Ureter (tissue), 1 donor: ENCODE results near the gene CDC42BPG. TPM values are rescaled to one million over a fixed set of nuclear protein-coding genes. Genes with fewer than 3 reads are reported as not detected.
"Not testable (repeated sequence)": the region's sequence is repeated elsewhere in the genome, so short reads cannot be mapped to it uniquely, and the experiment has no call there.

Source experiments
- DNase-seq: peaks from one replicate; pipeline ENCODE4 v3.0.0-alpha.2; 2020; ENCODE audit warnings: low spot score
- total RNA-seq: library from RNA; stranded (reverse); gene quantifications from one replicate; pipeline ENCODE4 v1.2.4, GENCODE V29; 2023
- donor health status: DM: yes; HTN: yes; CAD: no.

Gene CDC42BPG
- total RNA-seq, 1 donor from 2014 or later: 28.5 TPM

DNA sequence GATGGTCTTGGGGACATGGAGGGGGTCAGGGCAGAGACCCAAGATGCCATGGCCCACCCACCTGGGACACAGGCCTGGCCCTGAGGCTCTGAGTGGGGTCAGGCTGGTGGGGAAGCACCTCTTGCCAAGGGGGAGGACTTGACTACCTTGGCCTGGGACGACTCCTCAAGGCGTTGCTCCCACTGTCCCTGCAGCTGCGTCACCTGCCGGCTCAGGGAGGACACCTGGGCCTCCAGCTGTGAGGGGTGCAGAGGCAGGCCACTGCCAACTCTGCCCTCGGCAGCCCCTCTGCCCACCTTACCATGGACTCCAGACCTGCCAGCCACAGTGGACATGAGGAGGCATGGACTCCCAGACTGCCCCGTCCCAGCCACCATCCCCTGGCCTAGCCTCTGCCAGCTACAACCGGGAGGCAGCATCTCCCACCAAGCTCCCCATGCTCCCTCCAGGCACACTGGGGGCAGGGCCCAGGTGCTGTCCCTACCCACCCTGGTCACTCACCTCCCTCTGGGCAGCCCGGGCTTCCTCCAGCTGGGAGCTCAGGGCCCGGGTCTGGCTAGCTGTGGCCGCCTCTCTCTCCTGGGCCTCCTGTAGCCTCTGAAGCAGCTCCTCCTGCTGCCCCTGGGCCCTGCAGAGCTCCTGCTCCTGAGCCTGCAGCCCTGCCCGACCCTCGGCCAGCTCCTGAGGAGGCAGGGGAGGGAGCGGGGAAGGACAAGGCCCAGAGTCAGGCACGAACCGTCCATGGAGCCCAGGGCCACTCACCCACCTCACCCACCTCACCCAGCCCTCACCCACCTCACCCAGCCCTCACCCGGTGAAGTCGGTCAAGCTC, 8.6 kb downstream of the CDC42BPG start:
- DNase-seq: no peak

DNA sequence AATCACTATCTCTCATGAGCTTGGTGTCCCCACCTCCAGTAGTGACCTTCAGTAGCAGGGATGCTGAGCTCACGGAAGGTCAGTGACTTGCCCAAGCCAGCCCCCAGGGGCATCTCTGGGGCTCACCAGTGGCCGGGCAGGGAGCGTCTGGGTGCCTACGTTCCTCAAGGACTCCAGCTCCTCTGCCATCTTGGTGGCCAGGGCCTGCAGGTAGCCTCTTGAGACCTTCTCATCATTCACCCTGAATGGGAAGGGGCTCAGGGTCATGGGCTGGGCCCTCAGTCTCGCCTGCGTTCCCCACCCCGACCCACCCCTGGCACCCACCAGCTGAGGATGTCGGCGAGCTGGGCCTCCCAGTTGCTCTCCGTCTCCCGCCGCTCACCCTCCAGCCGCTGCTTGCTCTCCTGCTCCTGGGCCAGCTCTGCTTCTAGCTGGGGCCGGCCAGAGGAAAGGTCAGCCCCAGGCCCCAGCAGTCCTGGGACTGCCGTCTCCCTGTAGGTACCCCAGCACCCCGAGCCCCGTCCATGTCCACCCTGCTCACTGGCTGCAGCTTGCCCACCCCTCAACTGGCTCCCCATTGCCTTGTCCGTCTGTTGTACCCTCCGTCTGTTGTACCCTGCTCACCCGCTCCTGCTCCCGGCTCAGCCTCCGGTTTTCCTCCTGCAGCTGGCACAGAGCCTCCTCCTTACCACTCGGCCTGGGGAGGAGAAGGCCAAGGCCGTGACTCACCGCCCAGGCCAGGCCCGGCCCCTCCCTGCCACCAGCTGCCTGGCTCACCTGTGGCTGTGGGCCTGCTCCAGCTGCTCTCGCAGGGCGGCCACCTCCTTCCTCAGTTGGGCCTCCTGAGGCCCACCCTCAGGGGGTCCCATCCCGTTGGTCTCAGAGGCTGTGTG, 9.5 kb downstream of the CDC42BPG start:
- DNase-seq: no peak

DNA sequence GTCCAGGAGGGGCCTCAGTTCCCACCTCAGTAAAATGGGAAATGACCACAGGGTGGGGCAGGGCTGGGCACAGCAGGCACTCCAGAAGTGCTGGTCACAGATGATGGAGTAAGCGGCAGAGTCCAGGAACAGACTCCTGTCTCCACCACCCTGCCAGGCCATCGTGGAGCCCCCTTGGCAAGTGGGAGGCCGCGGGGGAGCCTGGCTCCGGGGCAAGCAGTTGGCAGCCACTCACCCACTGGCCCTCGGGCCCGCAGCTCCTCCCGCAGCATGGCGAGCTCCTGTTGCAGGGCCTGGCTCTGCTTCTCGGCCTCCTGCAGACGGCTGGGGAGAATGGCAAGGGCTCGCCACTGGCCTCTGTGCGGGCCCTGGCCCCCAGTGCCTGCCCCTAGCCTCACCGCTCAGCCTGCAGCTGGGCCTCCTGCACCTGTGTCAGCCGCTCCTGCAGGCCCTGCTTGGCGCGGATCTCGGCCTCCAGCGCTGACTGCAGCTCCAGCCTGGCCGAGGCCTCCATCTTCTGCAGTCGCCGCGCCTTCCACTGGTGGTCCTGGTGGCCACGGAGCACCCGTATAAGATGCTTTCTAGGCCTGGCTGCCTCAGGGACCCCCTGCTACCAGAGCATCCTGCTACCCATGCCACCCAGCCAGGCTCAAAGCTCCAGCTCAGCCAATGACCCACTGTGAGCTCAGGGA, 10.3 kb downstream of the CDC42BPG start:
- no peak for DNase-seq

DNA sequence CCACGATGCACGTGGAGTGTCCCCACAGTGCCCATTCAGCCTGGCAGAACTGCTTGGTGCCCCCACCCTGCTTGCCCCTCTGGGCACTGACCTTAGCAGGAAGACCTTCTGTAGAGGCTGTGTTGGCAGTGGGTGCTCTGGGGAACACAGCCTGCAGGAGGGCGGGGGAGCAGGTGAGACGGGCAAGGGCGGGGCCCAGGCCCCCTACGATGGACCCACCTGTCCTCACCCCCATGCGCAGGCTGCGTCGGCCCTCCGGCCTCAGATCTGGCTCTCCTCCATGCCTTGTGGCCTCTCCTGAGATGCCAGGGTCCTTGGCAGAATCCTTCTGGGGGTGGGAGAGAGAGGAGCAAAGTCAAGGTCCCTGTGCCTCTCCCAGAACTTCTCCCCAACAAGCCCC, 10.9 kb downstream of the CDC42BPG start:
- DNase-seq: no peak

DNA sequence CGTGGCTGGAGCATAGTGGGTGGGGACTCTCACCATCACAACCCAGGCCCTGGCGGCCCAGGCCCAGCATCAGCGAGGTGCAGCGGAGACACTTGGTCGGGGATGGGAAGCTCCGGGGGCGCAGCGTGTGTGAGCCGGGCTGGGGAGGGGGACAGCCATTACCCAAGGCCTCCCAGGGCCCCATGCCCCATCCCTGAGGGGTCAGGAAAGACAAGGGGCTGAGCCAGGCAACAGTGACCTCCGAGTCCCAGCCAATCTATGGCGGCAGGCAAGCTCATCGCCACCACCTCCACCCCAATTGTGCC, 11.3 kb downstream of the CDC42BPG start:
- DNase-seq: no peak

DNA sequence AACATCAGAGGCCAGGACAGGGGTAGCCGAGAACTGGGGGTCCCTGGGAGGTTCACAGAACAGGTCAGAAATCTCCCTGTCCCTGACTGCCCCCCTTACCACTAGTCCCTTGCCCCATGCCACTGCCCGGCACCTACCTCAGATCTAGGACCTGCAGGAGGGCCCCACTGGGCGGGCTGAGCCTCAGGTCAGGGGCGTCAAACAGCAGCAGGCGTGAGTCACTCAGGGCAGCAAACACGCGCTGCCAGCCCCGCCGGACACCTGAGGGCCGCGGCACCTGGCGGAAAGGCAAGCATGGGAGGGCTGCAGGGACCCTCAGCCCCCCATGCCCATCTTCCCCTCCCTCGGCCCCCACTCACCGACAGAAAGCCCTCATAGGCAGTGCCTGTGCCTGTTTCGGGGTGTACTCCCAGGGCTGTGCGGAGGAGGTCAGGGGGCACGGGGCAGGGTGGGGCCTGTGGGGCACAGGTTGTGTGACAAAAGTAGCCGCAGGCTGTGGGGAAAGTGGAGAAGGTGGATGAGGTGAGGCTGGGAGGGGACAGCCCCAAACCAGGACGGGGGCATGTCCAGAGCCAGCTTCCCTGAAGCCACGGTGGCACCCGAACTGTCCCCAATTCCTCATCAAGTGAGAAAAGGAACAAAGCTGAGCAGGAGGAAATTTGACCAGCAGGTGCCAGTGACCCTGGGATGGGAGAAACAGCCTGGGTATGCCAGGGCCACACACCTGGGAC, 11.8 kb downstream of the CDC42BPG start:
- DNase-seq: no peak

DNA sequence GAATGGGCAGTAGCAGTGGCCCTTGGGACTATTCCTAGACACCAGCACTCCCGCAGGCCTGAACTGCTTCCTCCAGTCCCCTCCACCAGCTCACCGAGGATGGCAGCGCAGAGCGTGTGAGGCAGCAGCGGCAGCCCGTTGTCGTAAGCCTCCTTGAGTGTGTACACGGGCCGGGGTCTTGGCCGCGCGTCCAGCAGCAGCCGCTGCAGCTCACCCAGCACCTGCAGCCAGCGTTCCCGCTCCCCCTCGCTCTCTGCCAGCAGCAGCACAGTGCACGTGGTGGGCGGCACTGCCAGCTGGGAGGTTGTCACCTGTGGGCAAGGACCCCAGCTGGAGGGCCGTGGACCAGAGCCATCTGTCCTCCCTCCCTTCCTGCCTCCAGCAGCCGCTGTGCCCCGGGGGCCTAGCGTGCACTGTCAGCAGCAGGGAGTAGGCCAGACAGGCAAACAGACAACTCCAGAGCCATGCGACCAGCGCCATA, 13.0 kb downstream of the CDC42BPG start:
- no peak for DNase-seq

DNA sequence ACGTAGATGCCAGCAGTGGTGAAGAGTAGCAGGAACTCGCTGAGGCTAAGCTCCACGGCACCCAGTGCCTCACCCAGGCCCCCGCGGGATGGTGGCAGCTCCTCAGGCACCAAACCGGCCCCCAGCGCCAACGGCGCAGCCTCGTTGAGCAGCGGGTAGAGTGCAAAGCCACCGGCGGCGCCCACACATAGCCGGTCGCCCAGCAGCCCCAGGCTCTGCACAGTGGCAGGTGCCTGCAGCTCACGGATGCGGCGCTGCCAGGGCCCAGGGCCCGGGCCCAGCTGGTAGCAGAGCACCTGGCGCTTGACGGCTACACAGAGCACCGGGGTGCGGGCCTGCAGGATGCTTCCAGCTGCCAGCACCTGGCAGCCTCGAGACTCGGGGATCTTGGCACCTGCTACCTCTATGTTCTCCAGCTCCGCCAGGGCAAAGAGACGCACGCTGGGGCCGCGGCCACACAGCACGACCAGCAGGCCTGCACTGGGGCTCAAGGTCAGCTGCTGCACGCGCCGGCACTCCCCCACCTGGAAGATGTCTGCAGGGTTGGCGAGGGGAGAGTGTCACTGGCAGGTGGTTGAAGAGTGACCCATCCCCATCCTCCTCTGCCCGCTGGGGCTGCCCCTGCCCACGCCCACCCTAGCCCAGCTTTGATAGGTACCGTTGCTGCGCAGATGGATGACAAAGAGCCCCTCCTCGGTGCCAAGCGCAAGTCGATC, 14.8 kb downstream of the CDC42BPG start:
- no peak for DNase-seq

DNA sequence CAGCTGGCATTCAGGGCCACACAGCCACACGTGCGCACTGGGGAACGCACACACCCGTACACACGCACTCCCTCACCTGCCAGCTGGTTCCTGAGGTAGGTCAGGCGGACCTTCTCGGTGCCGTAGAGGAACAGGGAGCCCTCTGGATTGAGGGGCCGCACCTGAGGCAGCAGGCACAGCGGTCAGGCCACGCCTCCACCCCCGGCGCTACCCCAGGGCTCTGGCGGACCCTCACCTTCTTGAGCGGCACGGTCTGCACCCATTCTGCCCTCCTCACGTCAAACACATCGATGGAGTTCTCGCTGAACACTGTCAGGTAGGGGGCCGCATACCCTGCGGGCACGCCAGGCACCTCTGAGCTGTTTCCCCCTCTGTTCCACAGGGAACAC, 17.0 kb downstream of the CDC42BPG start:
- no peak for DNase-seq

DNA sequence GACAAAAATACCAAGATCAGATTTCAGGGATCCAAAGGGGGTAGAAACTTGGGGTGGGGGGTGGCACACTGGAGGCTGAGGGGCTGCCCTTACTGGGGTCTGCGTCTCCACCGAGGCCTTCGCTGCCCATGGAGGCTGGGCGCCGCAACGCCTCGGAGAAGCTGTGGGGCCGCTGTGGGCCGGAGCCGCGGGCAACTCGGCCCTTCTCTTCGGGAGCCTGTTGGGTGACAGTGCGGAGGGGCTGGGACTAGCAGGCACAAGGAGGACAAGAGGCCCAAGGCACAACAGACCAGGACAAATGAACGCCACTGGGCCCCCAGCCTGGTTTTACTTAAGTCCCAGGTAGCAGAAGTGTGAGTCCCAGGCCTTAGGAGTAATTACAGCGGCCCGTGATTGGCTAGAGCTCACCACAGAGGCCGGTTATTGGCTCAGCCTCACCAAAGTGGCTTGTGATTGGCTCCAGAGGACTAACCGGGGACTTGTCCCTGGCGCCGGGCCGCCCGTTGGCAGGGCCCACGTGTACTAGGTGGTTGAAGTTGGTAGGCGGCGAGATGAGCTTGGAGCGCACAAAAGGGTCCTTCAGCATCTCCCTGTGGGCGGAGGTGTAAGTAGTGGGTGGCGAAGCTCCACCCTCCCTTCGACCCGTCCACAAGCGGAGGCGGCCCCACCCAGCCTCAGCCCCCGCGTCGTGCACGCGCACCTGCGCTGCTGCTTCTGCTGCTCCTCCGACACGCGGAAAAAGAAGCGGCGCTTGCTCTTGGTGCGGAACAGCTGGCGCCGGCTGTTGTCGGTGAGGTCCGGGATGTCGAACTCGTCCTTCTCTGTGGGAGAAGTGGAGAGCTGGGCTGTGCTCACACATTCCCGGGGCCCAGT, 17.6 kb downstream of the CDC42BPG start:
- no peak for DNase-seq

DNA sequence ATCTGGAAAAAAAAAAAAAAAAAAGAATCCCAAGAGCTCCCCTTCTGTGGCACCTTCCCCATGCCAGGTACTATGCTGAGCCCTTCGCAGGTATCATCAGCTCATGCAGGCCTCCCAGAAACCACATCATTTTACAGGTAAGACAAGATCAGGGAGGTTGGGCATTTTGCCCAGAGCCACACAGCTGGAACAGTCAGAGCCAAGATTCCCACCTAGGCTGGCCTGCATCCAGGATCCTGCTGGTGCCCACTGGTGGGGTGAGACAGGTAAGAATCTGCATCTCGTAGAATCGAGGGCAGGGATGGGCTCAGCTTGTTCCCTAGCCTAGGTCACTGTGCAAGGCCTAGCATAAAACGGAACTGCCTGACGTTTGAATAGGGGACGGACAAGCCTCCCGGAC, 18.4 kb downstream of the CDC42BPG start:
- no peak for DNase-seq

DNA sequence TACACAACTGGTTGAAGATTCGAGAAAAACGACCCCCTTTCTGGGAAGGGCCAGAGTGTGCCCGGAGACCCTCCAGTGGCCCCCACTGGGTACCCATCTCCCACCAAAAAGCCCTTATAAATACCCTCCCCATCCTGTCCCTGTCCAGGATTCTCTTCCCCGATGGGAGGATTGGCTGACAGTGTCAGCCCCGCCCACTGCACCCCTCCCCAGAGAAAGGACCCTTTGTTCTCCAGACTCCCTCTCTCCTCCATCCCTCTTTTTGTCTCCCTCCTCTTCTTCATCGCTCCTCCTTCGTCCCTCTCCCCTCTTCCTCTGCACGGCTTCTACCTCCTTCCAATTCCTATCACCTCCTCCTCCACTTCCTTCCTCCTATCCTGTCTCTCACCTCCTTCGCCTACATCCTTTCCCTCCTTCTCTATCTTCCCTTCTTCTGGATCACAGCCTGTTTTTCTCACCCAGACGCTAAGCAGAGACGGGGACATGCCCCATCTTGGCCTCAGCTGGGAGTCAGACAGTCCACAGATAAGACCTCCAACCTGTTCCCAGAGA, 20.8 kb downstream of the CDC42BPG start:
- DNase-seq: no peak

DNA sequence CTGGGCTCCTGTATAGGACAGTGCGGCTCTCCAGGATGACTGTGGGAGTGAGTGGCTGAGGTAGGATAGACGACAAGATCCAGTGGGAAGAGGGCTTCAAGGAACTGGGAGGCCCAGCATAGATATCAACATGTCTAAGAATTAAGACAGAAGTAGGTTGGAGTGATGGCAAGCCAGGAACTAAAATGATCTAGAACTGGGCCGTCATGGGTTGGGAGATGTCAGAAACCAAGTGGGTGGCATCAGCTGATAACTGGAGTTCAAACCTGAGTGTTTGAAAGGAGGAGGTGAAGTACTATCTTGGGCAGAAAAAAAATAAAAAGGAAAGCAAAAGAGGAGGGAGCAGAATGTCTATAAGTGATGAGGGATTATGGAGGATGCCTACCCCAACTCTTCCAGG, 27.0 kb downstream of the CDC42BPG start:
- DNase-seq: no peak

DNA sequence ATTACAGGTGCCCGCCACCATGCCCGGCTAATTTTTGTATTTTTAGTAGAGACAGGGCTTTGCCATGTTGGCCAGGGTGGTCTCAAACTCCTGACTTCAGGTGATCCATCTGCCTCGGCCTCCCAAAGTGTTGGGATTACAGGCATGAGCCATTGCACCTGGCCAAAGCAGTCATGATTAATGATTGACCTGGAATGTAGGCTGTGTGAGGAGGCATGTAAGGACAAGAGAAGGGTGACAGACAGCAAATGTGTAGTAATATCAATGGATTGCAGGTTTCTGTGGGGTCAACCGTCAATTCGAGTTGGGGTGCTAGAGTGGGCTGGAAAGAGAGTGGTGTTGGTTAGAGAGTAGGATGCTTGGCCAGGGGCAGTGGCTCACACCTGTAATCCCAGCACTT, 29.0 kb downstream of the CDC42BPG start:
- not testable (repeated sequence) for DNase-seq

DNA sequence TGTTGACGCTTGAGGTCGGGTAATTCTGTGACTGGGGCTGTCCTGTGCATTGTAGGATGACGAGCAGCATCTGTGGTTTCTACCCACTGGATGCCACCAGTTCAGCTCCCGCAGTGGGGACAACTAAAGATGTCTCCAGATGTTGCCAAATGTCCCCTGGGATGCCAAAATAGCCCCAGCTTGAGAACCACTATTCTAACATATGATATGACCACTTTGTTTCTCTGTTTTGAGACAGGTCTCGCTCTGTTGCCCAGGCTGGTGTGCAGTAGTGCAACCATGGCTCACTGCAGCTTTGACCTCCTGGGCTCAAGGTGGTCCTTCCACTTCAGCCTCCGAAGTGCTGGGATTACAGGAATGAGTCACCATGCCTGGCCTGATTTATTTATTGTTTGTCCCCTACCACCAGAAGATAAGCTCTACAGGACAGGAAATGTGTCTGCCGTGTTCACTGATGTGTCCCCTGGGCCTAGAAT, 29.7 kb downstream of the CDC42BPG start:
- DNase-seq: no peak

DNA sequence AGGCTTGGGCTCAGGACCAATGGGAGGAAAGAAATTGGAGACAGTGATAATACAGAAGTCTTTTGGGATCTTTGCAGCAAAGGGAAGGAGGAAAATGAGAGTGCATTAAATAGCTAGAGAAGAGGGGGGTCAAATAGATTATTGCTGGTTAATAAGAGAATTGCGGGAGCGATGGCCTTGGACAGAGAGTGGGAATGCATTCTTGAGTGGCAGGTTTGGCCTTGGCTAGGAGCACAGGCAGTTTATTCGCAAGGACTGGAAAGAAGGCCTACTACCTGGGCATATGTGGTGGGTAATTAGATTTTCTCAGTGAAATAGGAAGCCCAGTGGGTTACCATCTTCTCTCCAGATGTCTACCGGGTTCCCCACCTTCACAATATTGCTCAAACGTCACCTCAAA, 30.6 kb downstream of the CDC42BPG start:
- no peak for DNase-seq

DNA sequence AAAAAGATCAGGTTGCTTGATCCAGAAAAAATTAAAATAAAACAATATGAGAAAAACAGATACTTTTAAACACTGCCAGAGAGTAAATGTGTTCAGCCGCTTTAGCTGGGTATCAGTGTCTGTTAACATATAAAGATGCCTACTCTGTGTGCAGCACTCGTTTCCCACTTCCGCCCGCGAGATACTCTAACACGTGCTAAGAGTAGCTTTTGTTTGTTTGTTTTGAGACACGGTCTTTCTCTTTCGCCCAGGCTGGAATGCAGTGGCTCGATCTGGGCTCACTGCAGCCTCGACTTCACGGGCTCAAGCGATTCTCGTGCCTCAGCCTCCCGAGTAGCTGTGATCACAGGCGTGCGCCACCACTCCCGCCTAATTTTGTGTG, 33.6 kb downstream of the CDC42BPG start:
- DNase-seq: no peak

DNA sequence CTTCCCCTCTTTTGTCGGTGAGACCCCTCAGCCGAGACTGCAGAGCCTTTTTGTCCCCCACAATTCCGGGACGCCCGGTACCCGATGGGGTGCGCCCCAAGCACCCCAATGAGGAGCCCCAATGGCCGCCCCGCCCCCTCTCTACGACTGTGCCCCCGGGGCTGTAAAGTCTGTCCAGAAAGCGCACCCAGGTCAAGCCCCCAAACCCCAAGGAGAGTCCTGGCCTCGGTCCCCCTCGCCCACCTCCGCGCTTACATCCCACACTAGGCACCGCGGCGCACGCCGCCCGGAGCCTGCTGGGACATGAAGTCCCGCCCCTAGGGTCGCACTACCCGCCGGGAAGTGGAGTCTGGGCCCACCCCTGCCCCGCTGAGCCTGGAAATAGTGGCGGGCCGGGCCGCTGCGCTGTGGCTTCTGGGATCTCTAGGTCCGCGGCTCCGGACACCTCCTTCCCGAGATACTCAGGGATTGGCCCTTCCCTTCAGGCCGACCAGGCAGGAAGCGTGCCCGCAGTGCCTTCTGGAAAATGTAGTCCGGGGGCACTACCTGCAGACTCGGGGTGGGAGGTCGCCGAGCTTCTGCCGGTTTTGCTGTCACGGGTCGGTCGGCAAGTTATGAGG, 34.1 kb downstream of the CDC42BPG start, which contains the start of gene MEN1:
Gene MEN1, minus strand, starts transcription at position 281 of the 620 bp plus-strand sequence. CDS start 442 bp downstream, outside the sequence.
- DNase-seq: peak; percentile 96

DNA sequence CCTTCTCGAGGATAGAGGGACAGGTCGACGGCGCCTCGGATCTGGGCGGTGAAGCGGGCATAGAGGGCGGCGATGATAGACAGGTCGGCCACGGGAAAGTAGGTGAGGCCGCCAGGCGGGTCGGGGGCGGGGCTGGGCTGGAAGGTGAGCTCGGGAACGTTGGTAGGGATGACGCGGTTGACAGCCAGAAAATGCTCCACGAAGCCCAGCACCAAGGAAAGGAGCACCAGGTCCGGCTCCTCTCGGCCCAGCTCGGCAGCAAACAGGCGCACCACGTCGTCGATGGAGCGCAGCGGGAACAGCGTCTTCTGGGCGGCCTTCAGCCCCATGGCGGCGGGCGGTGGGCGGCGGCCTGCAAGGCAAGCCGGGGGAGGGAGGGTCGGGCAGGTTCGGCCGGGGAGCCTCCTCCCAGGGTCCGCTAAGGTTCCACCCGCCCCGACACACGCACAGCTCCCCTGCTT, 34.6 kb downstream of the CDC42BPG start:
- DNase-seq: no peak
